Measurements from ENCODE around the gene AQP2.
"Not testable (repeated sequence)": the region's sequence is repeated elsewhere in the genome, so short reads cannot be mapped to it uniquely, and the experiment has no call there.

AQP2 gene

DNA sequence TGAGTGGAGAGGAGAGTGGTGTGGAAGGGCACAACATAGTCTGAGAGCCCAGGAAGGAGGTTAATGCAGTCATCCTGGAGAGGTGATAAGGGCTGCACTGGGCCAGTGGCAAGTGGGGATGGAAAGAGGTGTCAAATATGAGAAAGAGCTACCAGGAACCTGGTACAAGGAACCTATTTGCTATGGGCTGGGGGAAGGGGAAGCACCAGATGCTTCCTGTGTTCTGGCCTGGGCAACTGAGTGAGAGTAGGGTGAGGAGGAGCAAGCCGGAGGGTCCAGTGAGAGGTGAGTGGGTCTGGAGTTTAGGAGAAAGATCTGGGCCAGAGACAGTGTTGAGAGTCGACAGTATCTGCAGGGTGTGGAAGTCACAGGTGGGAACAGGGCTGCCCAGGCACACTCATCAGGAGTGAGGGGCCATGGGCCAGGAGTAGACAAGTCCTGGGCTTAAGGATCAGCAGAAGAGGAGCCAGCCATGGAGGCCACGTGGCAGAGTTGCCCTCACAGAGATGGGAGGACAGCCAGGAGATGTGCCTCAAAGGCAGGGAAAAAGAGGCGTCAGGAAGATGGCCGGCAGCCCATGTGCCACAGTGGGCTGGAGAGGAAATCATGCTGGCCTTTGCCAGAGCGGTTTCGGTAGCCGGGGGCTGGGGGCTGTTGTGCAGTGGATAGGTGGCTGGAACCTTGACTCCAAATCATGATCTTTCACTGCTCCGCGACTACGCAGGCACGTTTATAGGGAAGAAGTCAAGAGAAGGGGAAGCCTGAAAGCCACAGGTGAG, 19.3 kb downstream of the AQP2 start:
- no peak for DNase-seq

DNA sequence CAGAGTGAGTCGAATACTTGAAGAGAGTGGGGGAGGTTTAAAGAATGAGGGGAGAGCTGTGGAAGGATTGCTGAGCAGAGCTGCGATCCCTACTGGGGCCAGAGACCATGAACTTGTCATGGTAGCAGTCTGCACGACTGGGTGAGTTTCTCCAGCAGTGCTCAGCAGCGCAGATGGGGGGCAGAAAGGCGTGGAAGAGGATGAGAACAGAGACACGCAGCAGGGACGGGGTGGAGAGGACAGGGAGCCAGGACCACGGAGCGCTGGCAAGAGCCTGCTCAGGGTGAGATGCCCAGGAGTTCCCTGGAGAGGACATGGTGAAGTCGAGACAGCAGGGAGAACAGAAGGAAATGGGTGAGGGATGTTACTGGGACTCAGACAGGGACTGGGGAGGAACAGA, 20.1 kb downstream of the AQP2 start:
- DNase-seq, result no peak

DNA sequence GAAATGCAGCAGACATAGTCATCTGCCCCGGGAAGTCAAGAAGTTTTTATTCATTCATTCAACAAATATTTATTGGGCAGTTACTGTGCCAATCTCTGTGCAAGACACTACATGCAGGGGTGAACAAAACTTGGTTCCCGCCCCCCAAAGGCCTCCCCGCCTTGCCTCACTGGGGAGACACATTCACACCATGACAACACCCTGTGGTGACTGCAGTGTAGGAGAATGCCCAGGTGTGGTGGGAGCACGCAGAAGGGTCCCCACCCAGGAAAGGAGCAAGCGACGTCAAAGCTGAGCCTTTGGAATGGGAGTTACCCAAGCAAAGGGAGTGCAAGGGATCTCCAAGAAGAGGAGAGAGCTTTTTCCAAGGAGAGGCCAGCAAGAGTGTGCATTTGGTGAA, 20.6 kb downstream of the AQP2 start:
- DNase-seq, result no peak

DNA sequence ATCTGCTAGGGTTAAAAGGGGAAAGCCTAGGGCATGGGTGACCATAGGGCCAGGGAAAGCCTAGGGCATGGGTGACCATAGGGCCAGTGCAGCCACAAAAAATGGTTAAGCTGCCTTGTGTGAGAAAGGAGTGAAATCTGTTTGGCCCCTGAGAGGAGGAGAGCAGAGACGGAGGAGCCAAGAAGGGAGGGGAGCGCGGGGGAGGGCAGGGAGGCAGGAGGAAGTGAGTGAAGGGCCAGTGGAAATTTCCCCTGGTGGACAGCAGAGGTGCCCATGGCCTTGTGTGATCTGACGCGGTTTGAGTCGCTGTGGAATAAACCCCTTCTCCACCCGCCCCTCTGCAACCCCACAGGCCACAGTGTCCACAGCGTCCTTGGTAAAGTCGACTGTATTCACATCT, 21.6 kb downstream of the AQP2 start:
- DNase-seq, result no peak

DNA sequence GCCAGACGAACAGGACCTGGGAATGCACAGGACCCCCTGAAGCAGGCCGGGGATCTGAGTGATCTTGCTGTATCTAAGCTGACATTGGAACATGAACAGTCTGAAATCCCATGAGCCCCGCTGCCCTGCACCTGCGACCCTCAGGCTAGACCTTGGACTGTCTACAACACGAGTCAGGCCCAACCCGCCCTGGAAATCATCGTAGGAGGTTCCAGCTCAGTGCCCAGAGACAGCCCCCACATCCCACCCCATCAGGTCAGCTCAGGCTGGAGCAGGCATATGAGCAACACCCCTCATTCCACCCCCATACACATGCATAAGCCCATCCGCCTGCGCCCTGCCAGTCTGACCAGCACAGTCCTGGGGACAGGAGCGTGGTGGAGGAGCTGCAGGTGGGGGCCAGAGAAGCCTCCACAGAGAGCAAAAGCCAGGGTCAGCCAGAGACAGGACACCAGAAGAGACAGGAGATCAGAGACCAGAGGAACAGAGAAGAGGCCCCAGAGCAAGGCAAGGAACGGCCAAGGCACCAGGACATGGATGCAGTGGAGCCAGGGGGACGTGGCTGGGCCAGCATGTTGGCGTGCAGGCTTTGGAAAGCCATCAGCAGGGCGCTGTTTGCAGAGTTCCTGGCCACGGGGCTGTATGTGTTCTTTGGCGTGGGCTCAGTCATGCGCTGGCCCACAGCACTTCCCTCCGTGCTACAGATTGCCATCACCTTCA, 22.3 kb downstream of the AQP2 start, which contains the start of gene AQP6:
AQP6 (plus strand) TSS at position 307 of the 720 bp plus-strand sequence; CDS start at position 534, 227 bp downstream.
- no peak for DNase-seq

DNA sequence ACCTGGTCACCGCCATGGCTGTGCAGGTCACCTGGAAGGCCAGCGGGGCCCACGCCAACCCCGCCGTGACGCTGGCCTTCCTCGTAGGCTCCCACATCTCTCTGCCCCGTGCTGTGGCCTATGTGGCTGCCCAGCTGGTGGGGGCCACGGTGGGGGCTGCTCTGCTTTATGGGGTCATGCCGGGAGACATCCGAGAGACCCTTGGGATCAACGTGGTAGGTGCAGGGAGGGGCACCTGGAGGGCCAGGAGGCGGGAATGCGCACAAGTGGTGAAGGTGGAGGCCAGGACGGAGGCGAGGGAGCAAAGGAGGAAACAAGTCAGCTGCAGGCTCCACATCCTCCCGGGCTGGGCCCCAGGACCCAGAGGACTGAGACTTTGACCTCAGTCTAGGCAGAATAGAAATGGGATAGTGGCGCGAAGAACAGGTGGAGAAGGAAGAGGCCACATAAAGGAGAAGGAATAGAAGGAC, 22.9 kb downstream of the AQP2 start:
- DNase-seq, result no peak

DNA sequence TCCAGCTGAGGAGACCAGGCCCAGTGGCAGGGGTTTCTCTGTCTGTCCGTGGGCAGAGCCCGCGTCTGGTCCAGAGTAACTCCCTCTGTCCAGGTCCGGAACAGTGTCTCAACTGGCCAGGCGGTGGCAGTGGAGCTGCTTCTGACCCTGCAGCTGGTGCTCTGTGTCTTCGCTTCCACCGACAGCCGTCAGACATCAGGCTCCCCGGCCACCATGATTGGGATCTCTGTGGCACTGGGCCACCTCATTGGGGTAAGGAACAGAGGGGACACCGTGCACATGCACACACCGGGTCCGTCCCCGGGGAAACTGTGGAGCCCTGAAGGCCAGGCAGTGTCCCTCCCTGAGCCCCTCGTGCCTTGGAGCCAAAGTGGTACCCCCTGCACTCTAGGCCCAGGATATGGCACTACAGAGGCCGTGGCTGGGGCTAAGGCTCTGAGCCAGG, 23.7 kb downstream of the AQP2 start:
- peak; percentile 51 for DNase-seq

DNA sequence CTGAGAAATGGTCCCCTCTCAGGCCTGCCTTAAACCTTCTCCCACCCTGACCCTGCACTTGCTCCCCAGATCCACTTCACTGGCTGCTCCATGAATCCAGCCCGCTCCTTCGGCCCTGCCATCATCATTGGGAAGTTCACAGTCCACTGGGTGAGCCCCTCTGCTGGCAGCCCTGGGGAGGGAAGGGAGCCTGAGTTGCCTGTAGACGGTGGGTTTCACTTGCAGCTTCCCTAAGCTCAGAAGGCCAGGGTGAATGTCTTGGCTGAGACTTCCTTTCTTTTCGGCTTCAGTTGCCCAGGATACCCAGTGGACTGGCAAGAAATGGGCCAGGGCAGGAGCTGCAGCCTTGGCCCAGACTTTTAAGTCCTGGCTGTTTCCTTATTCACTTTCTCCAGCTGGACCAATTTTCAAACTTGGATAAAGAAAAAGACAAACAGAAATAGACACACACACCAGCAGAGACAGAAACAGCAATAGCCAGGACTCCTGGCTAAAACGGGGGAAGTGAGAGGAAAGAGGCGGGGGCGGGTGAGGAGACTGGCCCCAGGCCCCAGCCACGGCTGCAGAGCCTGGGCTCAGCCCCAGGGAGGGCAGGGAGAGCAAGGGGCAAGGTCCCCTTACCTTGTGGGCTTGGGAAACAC, 24.3 kb downstream of the AQP2 start:
- no peak for DNase-seq

DNA sequence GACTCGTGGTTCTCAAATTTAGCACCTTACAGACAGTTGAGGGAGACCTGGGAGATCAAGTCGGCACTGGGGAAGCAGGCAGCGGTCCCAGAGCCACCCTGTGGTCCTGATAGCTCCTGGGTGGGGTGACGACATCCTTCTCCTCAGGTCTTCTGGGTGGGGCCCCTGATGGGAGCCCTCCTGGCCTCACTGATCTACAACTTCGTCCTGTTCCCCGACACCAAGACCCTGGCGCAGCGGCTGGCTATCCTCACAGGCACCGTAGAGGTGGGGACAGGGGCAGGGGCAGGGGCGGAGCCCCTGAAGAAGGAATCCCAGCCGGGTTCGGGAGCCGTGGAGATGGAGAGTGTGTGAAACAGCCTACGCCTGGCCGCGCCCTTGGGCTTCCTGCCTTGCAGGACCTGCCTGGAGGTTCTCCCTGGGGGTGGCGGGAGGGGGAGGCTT, 24.8 kb downstream of the AQP2 start:
- no peak for DNase-seq

DNA sequence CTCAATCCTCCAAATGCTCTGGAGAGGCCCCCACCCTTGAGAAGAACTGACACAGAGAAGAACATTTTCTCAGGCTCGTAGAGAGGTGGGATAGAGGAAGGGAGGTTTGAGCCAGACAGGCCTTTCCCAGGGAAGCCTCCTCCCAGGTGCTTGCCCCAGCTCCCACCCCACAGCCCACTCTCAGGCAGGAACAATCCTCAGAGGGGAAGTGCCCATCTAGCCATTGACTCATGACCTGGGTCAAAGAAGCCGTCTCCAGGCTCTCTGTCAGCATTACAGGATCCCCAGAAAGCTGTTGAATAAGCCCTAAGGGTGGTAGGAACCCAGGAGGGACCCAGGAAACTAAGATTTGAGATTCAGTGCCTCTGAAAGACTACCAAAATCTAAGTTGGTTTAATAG, 26.0 kb downstream of the AQP2 start:
- DNase-seq, result no peak

DNA sequence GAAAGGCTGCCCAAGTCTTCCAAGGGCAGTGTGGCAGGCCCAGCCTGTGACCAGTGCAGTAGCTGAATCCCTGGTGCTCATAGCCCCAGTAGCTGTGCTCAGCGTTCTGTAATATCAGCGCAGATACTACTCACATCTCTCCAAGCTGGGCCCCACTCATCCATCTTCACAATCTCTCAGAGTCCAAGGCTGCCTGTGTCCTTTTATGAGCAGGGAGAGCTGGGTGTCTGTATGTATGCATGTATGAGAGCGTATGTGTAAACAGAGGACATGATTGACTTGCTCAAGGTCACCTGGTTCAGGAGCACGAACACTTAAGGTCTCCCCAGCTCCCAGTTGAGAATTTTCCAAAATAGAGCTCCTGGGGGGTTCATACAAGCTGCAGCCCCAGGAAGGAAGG, 27.6 kb downstream of the AQP2 start:
- no peak for DNase-seq

DNA sequence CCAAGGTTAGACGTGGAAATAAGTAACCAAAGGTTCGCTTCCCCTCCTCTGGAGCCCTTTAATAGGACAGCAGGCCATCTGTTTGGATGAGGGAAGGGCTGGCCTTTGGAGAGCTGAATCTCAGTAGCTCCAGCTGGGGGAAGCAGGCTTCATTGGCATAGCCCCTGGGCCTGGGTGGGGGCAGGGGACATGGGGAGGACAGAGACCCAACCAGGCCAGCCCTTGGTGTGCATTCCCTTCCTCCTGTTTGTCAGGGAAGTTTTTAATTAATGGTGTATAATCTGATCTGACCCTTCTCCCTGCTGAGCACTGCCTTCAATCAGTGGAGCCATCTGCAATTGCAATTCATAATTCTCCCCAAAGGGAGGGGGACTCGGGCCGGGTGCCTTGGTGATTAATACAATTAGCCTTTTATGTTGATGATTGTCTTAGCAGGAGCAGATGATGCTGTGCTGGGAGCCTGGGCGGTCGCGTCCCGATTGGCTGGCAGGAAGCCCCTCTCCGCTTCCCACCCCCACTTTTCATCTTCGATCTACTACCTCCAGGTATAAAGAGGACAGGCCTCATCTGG, 28.6 kb downstream of the AQP2 start:
- DNase-seq, result no peak

DNA sequence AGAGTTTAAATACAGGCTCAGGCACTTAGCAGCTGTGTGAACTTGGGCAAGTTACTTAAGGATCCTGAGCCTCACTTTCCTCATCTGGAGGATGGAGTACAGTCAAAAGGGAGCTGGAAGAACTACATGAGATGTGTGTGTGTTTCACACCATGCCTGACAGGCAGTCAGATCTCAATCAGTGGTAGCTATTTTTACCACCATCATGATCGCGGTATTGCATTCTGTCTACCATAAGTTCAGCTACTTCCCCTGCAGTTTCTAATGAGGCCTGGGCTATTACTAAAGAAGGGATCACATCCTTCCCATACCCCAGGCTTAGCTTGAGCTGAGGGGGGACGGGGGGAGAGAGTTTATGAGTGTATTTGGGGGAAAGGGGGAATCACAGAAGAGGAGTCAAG, 29.3 kb downstream of the AQP2 start:
- DNase-seq, result no peak

DNA sequence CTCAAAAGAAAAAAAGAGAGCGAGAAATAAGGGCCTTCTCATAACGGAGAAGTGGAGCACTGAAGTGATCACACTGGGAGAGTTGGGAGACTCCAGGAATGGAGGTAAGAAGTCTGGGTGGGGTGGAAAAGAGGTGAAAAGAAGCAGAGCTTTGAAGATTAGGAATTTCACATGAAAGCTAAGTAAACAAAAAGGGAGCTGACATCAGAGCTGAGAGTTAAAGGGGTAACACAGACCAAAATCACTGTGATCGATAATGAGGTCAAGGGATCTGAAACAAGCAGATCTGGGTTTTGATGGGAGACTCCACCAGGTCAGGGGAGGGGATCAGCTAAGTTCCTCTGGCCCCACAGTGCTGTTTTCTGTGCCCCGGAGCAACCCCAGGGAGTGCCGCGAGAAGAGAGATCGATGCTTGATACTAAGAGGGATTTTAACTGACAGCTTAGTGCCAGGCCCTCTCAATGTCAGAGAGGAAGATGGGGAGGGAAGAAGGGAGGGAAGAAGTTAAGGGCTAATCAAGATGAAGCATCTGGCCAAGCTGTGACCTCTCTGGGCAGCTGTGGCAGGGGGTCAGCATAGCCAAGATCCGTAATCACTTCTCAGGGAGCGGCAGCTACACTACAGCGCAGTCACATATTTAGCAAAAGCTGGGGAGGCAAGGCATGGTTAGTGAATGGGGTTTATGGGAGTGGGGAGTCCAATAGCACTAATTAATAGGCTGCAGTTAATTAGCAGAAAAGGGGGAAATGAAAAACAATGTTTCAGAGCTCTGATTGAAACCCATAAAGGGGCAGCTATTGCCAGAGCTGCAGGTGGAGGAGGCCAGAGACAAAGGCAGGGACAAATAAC, 30.2 kb downstream of the AQP2 start:
- no peak for DNase-seq

DNA sequence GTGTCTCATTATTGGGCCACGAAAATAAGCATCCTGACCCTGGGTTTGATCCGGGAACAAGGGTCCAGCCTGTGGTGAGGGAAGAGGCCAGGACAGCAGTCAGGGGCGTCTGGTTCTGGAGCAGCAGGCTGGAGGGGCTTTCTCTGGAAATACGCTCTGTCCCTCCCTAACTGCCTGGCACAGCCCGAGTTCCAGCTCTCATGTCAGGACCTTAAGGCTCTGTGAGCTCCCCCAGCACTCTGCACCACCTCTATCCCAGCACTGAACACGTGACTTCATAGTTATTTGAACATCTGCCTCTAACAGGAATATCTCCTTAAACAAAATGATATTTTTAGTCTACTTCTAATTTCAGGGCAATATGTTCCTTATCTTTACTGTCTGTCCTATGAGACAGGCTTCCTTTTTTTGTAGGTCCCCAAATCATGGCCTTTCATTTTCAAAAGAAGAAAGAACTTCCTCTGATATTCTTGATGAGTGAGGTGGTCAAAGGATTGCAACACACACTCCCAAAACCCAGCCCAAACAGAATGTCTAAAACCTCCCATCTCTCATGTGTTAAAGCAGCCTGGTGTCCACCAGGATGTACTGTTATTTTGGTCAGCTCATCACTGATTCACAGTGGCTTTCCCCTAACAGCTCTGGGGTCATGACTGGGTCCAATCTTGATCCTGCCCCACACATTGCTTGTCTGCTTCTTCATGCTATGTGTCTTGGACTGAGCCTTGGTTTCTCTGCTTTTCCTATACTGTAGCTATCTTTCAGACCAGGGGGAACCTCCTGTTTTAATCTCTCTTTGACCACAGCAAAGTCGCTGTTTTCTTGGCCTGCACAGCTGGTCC, 31.9 kb downstream of the AQP2 start:
- no peak for DNase-seq

DNA sequence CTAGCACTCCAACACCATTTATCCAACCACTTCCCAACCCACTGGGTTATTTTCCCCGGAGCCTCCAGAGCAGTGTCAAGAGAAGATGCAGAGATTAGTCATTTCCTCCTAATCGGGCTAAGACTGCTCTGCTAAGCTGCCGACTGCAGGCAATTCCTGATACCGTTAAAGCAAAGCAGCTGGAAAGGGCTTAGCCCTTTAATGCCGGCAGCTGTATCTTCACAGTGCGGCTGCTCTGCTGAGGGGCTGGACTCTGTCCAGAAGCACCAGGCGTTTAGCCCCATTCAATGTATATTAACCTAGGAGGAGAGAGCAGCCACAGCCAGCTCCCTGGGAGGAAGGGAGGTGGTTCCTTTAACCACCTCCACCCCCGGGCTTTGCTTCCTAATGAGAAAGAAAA, 33.4 kb downstream of the AQP2 start:
- DNase-seq, result peak; percentile 88

DNA sequence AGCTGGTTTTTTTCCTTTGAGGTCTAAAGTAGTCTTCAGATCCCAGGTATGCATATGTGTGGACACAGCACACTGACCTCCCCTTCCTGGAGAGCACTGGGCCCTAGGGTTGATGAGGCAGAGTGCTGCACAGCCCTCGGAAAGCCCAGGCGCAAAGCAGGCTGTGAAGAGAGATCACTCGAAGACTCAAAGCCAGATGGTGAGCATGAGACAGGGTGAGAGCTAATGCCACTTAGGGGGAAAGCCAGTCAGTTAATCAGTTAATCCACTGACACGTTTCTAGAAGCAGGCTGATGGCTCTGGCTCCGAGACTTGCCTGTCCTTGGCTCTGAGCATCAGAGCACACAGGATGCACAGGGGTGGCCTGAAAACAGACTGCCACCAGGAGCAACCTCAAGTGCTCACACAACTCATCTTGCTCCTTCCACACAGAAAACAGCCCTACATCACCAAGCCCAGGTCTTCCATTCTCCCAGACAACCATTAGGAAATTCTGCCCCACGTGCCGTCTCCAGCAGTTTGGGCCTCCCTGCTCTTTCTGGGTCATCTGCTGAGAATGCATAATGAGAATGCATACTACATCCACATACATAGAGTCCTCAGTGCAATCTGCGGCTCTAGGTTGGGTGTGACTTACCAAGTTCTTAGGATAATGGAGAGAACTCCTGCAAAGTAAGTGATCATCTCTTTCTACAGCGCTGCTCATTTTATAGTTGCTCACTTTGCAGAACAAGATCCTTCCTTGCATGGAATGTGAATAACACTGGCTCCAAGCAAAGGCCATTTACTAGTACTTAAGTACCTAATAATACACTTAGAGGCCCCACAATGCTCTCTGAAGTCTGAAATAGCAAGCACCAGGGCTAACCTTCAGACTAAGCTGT, 34.2 kb downstream of the AQP2 start:
- DNase-seq, result no peak

DNA sequence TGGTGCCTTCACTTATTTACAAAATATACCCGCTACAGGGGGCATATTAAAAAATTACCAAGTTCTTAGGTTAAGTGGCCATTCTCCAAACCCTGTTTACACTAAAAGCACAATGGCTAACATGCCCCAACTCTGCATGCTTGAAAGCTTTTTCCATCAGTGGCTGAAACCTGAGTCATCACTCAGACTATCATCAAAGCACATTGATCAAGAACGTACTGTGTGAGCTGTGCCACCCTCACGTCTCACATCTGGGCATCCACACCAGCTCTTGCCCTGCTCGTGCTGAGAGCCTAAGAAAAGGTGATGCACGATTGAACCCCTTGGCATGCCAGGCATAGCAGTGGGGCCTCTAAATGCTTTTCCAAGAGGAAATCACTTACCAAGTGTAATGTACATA, 35.4 kb downstream of the AQP2 start:
- DNase-seq, result no peak

DNA sequence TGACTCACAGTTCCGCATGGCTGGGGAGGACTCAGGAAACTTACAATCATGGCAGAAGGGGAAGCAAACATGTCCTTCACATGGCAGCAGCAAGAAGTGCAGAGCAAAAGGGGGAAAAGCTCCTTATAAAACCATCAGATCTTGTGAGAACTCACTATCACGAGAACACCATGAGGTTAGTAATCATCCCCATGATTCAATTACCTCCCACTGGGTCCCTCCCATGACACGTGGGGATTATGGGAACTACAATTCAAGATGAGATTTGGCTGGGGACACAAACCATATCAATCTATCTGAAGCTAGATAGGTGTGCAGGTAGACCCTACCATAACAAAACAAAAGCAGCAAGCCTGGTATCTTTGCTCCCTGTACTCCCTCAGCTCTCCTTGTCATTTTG, 35.9 kb downstream of the AQP2 start:
- not testable (repeated sequence) for DNase-seq
